ENCODE results near the gene FADS1.
A peak's percentile ranks its signal among the peaks of the same experiment; 100 is the strongest.

The FADS1 gene

DNA sequence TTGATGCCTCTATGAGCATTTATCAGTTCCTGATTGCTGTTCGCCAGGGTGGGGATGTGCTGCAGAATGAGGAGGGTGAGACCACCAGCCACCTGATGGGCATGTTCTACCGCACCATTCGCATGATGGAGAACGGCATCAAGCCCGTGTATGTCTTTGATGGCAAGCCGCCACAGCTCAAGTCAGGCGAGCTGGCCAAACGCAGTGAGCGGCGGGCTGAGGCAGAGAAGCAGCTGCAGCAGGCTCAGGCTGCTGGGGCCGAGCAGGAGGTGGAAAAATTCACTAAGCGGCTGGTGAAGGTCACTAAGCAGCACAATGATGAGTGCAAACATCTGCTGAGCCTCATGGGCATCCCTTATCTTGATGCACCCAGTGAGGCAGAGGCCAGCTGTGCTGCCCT is 21.3 kb downstream of the FADS1 start:
- no peak for DNase-seq (ENCODE audit: low read depth)

DNA sequence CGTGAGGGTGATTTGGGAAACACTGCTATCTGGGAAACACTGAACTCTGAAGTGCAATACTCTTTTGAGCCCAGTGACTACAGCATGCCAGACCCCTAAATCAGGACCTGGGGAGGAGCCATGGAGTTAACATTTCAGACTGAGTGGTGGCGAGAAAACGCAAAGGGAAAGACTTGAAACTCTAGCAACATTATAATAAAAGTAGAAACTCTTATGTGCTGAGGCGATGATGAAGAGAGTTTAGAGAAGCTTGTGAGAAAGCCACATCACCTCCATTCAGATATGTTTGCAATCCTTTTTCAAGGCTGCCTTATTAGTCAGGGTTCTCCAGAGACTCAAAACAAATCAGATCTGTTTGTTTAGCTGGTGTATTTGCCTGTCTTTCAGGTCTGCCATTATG is 22.2 kb downstream of the FADS1 start:
- DNase-seq (ENCODE audit: low read depth) = no peak

DNA sequence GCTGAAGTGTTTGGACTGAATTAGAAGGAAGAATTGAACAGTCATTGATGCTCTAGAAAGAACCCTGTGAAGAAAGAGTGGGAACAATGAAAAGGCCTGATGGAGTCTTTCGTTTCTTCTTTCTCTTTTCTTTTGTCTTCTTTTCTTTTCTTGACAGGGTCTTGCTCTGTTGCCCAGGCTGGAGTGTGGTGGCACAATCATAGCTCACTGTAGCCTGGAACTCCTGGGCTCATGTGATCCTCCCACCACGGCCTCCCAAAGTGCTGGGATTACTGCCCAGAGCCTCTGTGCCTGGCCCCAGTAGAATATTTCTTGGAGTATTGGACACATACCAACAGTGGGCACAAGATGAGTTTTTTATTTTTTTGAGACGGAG is 23.0 kb downstream of the FADS1 start:
- DNase-seq (ENCODE audit: low read depth) = no peak

DNA sequence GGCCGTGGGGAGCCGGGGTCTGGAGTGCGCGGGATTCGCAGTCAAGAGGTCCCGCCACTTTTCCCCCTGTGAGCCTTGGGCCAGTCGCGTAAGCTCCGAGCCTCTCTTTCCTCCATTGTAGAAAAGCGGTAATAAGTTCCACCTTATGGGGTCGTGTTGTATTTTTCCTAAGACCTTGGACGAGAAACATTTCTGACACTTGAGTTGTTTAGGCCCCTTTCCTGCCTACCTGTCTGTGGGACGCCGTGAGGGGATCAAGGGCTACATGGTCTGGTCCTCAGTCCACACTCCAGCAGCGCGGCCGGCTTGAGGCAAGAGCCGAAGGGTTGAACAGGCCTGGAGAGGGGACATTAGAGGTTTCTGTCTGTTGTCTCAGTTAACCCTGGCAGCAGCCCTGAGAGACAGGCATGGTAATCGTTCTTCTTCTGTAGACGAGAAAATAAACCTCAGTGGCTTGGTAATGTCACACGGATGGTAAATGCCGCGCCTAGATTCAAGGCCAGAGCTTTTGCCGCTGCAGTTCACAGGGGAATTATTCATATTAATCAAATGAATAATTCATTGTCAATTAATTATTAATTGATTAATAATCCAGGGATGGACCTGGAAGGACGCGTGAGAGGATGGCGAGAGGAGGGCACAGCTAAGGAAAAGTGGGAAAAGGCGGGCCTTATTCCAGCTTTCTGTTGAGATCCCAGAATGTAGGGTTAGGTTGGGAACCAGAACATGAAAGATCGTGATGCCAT is 23.5 kb downstream of the FADS1 start:
- DNase-seq (ENCODE audit: low read depth) = no peak

DNA sequence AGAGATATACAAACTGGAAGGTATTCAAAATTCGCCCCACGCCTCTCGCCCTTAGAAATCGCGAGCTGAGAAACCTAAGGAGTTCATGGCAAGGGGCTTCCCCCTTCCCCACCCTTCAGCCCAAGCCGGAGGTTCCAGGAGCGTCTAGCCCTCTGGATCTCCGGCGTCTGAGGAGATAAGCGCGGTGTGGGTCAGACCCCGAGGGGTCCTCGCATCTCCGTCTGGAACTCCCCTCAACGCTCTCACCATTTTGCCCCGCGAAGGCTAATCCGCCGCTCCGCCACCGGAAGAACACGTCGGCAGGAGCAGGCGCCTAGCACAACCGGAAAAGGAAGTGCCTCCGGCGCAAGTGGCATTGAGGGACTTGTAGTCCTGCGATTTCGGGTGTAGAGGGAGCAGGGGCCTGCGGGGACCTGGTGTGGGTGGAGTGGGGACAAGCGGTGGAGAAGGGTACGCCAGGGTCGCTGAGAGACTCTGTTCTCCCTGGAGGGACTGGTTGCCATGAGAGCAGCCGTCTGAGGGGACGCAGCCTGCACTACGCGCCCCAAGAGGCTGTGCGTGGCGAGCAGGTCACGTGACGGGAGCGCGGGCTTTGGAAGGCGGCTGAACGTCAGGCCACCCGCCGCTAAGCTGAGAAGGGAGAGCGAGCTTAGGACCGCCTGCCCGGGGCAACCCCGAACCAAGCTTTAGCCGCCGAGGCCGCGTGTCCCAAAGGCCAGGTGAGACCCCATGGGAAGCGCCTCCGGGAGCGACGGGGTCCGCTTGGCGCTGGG is 24.3 kb downstream of the FADS1 start, which contains the start of the genes FEN1 and TMEM258:
TSS of gene FEN1 (plus strand) at position 602 of the 773 bp plus-strand sequence. CDS start 2,451 bp downstream, outside the sequence.
TSS of gene TMEM258 (minus strand) at position 290 of the 773 bp plus-strand sequence. CDS start at position 249, 41 bp downstream.
- peak; percentile 92 for DNase-seq (ENCODE audit: low read depth)

DNA sequence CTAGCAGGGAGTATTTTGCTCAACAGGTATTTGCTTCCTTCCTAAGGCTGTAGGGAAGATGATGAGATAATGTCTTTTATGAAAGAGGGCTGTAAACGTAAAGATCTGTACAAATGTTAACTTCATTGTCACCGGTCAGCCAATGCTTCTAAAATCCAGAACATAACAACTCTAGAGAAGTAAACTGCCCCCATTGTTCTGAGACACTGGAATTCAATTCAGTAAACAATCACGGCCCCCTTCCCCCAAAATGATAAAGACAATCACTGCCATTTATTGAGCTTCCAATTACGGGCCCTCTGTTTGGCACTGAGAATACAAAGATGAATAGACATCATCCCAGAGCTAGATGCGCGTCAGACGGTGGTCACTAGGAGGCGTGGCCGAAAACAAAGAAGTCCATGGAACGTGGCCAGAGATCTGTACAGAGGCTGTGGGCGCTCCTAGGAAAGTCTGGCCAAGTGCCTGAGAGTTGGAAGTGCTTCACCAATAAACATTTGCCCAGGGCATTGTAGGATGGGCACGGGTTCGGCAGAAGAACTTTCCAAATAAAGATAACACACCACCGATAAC is 25.0 kb downstream of the FADS1 start:
- peak; percentile 85 for DNase-seq (ENCODE audit: low read depth)

DNA sequence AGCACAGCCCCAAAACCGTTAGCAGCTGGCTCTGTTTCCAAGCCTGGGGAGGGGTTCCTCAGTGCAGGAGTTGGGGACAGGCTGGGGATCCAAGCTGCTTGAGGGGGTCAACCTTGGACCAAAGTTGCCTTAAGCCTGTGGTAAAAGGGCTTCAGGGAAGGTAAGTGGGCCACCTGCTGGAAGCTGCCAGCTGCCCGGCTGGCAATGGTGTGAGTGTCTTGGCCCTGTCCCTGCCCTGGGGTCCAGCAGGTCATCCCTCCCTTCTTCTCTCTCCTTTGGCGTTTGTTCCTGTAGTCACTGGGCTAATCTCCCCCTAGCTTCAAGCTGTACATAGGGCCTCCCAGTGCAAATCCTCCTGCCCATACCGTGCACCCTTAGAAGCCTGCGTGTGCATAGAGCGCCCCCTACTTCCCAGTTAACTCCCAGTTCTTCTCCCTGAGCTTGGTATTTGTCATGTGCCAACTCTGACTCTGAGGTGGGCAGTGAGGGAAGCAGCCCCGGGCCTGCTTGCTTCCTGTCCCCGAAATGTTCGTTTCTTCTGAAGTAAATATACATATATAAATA is 28.8 kb downstream of the FADS1 start:
- no peak for DNase-seq (ENCODE audit: low read depth)

DNA sequence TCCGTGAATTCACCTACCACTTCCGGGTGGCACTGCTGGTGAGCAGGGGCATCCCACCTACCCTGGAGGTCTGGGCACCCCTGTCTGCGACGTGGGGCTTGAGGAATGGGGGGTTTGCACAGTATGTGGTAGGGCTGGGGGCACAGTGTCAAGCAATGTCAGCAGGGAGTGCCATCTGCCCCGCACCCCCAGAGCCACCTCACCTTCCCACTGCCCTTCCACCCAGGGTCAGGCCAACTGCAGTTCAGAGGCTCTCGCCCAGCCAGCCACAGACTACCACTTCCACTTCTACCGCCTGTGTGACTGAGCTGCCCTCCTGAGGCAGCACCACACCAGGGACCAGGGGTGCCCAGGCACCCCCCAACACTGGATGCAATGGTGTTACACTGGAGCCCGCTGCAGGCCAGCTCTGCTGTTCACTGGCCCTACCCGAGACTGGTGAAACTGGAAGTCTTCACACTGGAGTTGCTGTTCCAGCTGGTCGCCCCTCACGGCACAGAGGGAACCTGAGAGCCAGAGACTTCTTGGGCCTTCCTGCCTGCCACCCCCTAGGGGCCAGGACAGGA is 30.9 kb downstream of the FADS1 start:
- no peak for DNase-seq (ENCODE audit: low read depth)

DNA sequence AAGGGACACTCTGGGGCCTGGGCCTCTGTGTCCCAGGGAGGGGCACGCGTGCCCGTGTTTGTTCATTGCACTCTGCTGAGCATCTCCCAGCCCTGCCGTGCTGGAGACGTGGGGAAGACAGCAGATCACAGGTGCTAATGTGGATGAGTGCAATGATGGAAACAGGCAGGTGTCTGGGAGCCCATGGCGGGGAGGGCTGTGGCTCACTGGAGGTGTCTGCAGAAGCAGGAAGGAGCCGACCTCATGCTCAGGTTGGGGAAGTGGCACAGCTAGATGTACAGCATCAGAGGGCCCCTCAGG is 32.3 kb downstream of the FADS1 start:
- DNase-seq (ENCODE audit: low read depth) = no peak

DNA sequence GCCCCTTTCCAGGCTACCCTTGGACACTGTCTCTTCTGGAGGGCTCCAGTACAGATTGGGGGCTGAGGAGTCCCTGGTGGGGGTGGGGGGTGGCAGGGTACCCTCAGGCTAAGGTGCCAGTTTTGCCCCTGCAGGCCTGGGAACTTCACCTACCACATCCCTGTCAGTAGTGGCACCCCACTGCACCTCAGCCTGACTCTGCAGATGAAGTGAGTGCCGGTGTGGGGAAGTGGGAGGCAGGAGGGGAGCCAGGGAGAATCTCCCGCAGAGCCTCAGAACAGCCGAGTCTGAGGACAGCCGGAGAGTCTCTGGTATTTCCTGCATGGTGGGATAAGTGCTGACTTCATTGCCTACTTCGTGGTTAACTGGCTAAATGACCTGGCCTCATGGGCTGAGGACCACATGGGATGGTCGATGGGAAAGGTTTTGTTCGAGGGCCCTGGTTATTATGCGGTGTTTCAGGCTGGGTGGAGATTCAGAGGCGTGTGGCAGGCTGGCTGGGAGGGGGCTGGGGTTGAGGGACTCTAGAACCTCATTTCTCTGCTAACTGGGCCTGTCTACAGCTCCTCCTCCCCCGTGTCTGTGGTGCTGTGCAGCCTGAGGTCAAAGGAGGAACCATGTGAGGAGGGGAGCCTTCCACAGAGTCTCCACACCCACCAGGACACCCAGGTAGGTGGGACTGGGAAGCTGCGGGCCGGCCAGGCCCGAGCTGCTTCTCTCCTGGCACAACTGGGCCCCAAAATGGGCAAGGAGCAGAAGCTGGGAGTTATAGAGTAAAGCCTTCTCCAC is 32.9 kb downstream of the FADS1 start:
- DNase-seq (ENCODE audit: low read depth) = no peak

DNA sequence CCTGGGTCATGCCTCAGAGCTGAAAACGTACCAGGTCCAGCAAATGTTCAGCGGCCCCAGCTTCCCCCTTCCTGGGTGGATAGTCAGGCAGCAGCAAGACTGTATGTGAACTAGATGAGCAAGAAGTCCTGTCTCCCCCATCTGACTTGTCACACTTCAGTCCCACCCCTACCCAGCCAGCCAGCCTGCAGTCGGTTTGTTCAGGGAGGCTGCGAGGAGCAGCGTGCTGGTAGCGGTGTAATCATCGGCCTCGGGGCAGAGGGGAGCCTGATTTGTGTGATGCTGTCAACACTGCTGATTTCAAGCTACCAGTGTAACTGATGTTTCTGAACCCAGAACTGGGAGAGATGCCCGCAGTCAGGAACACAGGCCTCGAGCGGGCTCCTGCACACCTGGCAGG is 34.0 kb downstream of the FADS1 start:
- DNase-seq (ENCODE audit: low read depth) = no peak

DNA sequence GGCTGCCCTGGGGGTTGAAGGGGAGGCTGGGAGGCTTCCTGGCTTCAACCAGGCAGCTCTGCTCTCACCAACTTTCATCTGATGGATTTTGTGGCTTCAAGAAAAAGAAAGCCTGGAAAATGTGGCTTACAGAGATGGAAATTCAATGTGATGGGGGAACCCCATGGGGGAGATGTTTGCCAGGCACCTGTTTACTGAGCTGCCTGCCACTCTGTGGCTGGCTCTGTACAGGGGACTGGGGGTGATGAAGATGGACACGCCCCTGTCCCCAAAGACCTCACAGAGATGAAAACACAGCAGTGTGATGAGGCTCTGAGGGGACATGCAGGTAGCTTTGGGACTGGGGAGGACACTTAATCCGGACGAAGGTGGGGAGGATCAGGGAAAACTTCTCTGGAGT is 34.5 kb downstream of the FADS1 start:
- DNase-seq (ENCODE audit: low read depth) = no peak

DNA sequence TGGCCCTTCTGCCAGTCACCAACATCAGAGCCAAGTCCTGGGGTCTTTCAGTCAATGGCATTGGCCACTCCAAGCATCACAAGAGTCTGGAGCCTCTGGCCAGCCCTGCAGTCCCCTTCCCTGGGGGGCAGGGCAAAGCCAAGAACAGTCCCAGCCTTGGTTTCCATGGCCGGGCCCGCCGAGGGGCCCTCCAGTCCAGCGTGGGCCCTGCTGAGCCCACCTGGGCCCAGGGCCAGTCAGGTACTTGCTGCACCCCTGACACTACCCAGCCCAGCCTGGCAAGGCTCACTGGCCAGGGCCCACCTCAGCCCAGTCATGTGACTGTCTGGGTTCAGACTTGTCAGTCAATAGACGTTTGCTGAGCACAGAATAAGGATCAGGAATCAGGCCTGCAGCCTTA is 35.2 kb downstream of the FADS1 start:
- no peak for DNase-seq (ENCODE audit: low read depth)

DNA sequence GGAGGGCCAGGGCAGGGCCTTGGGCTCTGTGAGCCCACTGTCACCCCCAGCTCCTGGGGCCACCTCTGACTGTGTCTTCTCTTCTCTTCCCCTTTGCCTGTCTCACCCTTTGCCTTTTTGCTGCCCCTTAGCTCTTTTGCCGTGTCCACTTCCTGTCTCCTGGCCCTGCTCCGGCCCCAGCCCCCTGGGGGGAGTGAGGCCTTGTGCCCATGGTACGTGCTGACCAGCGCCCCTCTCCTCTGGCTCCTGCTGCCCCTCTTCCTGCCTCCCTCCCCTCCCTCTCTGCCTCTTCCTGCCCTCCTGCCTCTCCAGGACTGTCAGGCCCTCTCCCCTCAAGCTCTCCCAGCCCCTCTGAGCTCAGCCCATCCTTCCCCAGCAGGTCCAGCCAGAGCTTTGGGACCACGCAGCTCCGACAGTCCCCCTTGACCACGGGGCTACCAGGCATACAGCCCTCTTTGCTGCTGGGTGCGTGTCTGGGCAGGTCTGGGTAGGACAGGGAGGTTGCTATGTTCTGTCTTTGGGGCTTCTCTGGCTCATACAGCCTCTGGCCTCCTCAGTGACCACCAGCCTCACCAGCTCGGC is 36.1 kb downstream of the FADS1 start:
- no peak for DNase-seq (ENCODE audit: low read depth)

DNA sequence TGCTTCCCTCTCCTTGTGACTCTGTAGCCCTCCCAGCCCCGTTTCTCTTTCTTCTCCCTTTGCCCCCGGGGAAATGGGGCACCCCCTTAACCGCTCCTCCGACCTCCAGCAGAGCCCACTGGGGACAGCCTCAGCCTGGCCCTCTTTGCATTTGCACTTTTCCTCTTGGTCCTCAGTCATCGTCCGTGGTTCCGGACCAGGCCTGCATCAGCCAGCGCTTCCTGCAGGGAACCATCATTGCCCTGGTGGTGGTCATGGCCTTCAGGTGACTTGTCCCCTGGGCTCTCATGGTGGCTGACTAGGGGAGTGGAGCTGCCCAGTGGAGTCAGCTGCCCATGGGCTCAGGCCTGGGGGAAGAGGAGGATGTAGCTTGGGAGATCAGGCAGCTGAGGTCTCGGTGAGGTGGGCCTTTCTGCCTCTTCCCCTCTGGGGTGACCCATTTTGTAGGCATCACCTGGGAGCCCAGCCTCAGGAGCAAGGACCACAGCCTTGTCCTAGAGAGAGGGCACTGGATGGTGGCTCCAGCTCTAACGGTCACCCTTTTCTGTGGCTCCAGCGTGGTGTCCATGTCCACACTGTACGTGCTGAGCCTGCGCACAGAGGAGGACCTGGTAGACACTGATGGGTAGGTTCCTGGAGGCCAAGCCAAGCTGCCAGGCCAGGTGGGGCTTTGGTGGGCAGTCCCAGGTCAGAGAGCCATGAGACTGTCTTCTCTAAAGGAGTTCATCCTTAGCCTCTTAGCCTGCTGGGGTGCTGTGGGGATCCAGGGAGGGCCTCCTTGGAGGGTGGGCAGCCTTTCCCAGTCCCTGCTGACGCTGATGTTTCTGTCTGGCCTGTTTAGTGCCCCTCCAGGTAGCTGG is 36.9 kb downstream of the FADS1 start:
- no peak for DNase-seq (ENCODE audit: low read depth)

DNA sequence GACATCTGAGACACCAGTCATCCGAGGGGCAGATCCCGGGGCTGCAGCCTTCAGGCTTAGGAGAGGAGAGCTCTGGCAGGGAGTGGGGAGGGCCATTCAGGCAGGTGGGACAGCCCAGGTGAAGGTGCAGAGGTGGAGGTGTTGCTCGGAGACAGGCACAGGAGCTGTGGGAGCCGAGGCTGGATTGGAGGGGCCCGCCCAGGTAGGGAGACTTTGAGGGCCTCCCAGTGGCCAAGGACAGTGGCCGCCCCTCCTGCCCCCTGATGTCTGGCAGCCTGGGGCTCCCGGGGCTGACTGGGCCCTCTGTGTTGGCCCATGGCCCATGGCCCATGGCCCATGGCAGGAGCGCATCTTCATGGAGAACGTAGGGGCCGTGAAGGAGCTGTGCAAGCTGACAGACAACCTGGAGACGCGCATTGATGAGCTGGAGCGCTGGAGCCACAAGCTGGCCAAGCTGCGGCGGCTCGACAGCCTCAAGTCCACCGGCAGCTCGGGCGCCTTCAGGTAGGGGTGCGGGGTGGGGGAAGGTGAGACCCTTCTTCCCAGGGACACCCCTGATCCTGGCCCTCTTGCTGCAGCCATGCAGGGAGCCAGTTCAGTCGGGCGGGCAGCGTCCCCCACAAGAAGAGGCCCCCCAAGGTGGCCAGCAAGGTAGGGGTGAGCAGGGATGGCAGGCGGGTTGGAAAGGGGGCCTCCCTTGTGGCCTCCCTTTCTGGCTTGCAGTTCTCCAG is 37.7 kb downstream of the FADS1 start:
- DNase-seq (ENCODE audit: low read depth) = no peak

DNA sequence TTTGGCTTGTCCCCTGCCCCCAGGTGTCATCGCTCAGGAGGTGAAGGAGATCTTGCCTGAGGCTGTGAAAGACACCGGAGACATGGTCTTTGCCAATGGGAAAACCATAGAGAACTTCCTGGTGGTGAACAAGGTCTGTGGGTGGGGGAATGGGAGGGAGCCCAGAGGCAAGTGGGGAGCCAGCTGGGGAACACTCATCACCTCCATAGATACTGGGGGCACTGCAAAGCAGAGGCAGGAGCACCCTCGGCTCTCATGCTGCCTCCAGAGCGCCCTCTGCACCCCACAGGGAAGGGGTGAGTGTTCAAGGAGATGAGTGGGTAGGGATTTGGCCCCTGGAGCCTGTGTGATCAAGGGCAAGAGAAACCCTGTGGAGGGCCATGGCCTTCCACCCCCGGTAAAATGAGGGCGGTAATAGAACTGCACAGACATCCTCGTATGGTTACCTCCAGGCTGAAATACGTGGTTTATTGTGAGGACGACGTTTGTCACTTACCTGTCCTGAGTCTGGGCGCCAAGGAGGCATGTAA is 38.4 kb downstream of the FADS1 start:
- no peak for DNase-seq (ENCODE audit: low read depth)

DNA sequence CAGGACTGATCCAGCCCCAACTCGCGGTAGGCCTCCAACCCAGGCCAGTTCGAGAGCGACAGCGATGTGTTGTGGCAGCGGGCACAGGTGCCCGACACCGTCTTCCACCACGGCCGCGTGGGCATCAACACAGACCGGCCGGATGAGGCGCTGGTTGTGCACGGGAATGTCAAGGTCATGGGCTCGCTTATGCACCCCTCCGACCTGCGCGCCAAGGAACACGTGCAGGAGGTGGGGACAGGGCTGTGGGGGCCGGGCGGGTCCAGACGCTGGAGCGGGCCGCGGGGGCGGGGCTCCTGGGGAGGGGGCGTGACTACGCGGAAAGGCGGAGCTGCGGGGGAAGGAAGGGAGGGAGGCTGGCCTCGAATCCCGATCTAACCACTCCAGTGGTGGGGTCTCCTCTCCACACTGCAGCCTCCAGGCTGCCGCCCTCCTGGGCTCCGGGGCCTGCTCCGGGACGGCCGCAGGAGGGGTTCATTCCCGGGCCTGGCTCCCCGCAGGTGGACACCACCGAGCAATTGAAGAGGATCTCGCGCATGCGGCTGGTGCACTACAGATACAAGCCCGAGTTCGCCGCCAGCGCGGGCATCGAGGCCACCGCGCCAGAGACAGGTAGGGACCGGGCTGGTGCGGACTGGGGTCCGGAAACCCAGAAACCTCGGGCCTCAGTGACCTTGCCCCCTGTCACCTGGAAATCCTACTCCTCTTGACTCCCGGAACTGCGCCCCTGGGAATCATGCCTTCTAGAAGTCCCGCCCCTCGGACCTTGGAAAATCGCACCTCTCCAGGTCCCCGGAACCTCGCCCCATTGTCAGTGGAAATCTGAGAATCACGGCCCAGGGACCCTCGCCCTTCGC is 39.3 kb downstream of the FADS1 start:
- no peak for DNase-seq (ENCODE audit: low read depth)
